ENCODE measurements around the gene S1PR2.
A peak's percentile ranks its signal among the peaks of the same experiment; 100 is the strongest.
"Not testable (repeated sequence)": the region's sequence is repeated elsewhere in the genome, so short reads cannot be mapped to it uniquely, and the experiment has no call there.

S1PR2 gene

GRCh38 chr19:10222201-10222890 is 8.8 kb downstream of the S1PR2 start:
- DNase-seq = no peak

GRCh38 chr19:10220695-10221094 is 10.4 kb downstream of the S1PR2 start:
- no peak for DNase-seq

DNA sequence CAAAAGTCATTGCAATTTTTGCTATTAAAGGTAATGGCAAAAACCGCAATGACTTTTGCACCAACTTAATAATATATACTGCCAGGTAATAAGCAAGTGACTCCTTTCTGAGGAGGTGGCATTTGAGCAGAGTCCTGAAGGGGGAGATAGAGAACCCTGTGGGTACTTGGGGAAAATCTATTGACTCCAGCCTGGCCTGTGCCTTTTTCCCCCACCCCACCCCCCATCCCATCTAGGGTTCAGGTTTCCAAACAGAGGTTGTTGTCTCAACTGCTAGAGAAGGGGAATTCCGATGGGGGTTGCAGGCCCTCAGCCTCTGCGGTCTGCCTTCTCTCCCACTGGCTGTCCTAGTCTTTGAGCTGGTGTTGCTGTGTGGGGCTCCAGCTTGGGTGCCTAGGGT is 11.5 kb downstream of the S1PR2 start:
- peak; percentile 36 for DNase-seq

DNA sequence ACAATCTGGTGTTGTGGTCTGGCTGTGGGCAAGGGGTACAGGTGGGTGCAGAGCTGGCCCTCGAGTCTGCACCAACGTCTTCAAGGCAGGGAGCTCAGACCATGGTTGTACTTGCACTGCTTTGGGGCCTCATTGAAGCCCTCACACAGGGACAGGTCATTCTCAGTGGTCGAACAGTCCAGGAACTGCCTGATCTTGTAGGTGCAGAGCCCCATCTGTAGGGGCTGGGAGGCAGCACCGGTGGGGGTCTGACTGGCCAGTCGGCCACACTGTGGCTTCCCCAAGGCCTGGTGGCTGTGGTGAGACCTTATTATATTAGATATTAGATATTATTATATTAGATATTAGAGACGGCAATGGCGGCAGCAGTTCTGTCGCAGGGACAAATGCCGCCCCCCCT is 14.0 kb downstream of the S1PR2 start:
- no peak for DNase-seq

- DNase-seq = no peak
These were observed 16.3 kb downstream of the S1PR2 start for GRCh38 chr19:10214784-10215183.

GRCh38 chr19:10211691-10212090 is 19.4 kb downstream of the S1PR2 start:
- DNase-seq = no peak

GRCh38 chr19:10211061-10211460 is 20.1 kb downstream of the S1PR2 start:
- no peak for DNase-seq

GRCh38 chr19:10209315-10209714 is 21.8 kb downstream of the S1PR2 start:
- DNase-seq = no peak

DNA sequence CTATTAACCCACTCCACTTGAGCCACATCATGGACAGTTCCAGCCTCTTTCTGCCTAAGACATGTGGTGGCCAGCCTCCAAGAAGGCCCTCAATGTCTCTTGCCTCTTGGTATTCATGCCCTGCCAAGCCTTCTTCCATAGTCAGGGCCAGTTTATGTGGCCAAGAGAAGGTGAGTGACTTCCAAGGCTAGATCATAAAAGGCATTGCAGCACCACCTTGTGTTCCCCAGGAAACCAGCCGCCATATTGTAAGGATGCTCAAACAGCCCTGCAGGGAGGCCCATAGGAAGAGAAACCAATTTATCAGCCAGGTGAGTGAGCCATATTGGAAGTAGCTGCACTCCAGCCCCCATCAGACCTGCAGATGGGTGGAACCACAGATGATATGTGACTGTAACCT is 24.1 kb downstream of the S1PR2 start:
- no peak for DNase-seq

DNA sequence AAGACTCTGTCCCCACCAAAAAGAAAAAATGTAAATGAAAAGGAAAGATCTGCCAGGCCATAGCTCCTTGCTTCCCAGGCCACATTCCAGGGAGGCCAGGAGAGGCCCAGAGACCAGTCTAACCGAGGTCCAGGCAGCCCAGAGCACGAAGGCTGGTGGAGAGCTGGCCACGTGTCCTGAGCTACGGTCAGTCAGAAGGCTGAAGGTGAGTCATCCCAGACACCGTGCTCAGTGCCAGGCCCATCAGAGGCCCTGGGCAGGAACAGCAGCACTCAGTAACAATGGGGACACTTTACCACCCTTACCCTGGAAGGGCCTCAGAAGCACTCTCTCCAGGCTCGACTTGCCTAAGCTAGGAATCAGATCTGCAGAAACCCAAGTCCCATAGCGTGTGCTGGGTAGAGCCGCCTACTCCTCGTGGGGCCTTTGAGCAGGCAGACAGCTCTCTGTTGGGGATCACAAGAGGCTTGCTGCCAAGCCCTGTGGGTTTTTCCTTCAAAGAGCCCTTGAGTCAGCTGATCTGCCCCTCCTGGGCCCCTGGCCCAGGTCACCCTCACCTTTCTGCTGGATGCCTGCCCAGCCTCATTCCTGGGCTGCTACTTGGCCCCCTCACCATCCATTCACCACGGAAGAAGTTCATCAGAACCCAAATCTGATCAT is 24.8 kb downstream of the S1PR2 start:
- no peak for DNase-seq

DNA sequence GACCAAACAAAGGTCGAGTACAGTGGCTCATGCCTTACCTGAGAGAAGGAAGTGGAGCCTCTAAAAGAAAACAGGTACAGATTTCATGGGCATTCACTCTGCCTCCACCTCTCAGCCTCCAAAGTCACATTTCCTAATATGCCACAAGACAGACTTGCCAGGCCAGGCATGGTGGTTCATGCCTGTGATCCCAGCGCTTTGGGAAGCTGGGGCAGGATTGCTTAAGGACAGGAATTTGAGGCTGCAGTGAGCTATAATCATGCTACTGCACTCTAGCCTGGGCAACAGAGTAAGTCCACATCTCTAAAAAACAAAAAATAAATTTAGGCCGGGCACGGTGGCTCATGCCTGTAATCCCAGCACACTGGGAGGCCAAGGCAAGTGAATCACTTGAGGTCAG is 25.5 kb downstream of the S1PR2 start:
- DNase-seq = no peak

- DNase-seq = no peak
These were observed 27.4 kb downstream of the S1PR2 start for GRCh38 chr19:10203686-10204085.

DNA sequence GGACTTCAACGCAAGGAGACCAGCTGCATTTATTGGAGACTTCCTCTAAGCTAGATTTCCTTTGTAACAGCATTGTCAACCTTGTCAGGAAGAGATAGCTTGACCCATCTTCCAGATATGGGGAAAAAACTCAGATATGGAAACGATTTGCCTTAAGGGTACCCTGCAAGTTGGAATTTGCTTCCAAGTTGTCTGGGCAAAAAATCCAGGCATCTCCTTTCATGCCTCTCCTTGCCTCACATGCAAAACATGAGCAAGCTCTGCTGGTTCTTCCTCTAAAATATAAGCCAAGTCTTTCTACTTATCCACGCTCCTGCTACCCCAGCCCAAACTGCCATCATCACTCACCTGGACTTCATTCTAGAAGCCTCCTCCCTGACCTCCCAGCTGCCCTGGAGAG is 30.0 kb downstream of the S1PR2 start:
- DNase-seq = no peak

GRCh38 chr19:10200101-10200500 is 31.0 kb downstream of the S1PR2 start:
- not testable (repeated sequence) for DNase-seq

DNA sequence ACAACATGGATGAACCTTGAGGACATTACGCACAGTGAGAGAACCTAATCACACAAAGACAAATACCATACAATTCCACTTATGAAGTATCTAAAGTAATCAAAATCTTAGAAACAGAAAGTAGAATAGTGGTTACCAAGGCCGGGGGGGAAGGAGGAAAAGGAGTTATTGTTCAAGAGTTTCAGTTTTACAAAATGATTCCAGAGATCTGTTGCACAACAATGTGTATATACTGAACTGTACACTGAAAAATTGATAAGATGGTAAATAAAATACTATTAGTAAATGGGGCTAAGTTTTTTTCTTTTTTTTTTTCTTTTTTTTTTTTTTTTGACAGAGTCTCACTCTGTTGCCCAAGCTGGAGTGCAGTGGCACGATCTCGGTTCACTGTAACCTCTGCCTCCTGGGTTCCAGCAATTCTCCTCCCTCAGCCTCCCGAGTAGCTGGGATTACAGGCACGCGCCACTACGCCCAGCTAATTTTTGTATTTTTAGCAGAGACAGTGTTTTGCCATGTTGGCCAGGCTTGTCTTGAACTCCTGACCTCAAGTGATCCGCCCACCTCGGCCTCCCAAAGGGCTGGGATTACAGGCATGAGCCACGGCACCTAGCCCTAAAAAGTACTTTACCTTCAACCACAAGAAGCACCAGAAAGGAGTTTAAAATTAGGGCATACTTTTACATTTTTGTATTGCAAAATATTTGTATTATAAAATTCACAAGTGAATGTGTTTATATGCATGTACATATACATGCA is 32.1 kb downstream of the S1PR2 start:
- not testable (repeated sequence) for DNase-seq

GRCh38 chr19:10195199-10195519 is 36.0 kb downstream of the S1PR2 start:
- DNase-seq = no peak

DNA sequence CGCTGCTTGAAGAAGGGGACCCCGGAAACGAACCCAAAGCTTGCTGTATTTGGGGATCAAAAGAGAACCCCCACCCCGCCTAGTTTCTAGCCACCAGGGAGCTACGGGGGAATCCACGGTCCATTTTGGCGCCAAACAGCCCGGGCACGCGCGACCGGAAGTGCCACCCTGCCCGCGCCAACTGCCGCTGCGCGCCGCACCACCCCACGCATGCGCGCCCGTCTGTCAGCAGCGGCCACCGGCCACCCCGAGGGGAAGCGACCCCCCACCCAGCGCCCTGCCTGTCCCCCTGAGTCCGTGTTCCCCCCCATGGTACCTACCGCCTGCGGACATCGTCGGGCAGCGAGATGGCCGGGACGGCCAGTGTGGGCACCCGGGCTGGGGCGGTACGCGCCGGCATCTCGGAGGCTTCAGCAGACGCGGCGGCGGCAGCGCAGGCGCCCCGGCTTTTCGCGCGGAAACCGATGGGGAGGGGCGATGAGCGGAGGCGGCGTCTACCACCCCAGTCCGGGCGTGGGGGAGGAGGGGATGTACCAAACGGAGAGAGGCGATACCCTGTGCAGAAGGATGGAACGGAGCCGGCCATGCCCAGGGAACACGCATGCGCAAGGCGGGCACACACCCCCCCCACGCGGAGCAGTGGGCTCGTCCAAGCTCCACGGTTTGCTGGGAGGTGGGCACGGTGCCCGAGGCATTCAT is 36.5 kb downstream of the S1PR2 start, which contains the start of gene DNMT1:
Gene DNMT1 (minus strand): TSS at position 454 of the 699 bp plus-strand sequence. CDS start 54 bp downstream, at position 400.
- DNase-seq = peak; percentile 99

- peak; percentile 42 for DNase-seq
These were observed 37.2 kb downstream of the S1PR2 start for GRCh38 chr19:10193790-10194499.

- DNase-seq = peak; percentile 34
These were observed 38.2 kb downstream of the S1PR2 start for GRCh38 chr19:10192922-10193321.

- no peak for DNase-seq
These were observed 39.8 kb downstream of the S1PR2 start for GRCh38 chr19:10191347-10191746.

DNA sequence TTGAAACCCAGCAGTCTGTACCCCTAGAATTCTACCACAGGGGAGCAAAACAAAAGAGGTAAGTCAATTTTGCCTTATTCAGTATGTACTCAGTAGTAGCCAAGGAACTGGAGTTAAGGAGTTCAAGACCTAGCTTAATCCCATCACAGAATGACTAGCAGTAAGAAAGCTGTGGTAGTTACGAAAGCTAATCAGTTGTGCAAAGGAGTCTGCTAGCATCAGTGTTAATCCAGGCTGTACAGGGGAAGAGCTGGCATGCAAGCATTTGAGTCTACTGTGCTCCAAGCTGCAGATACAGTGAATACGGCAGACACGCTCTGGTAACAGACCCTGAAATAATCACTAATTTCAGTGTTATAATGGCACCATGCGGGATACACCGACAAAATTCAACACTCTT is 41.1 kb downstream of the S1PR2 start:
- DNase-seq = no peak

DNA sequence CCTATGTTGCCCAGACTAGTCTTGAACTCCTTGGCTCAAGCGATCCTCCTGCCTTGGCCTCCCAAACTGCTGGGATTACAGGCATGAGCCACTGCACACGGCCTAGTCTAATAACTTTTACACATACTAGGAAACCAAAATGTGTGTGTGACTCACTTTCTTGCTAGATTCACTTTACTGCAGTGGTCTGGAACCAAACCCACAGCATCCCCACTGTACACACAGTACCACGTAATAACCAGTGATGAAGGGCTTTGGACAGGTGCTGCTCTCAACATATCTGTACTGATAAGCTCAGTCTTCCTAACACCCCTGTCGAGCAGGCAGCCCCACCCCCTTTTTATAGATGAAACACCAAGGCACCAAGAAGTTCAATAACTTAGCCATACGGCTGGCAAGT is 41.5 kb downstream of the S1PR2 start:
- DNase-seq = peak; percentile 63

GRCh38 chr19:10187315-10187714 is 43.8 kb downstream of the S1PR2 start:
- DNase-seq = no peak
